Mesenchymal stem cell (in vitro differentiated cells and primary cell): ENCODE measurements around the gene LSP1.
"Not testable (repeated sequence)": the region's sequence is repeated elsewhere in the genome, so short reads cannot be mapped to it uniquely, and the experiment has no call there.

Experiments used
- DNase-seq: peaks from one replicate; pipeline ENCODE4 v3.0.0-alpha.2; 2013
- H2AFZ ChIP-seq: one replicate; pipeline ENCODE4 v1.6.1; 2013; ENCODE audit warnings: low read depth, mild to moderate bottlenecking, control low read depth, inconsistent platforms, low read length, moderate library complexity
- H2AK5ac ChIP-seq: 2 replicates; pipeline ENCODE4 v1.6.1; 2013; ENCODE audit warnings: low read length, moderate library complexity, mild to moderate bottlenecking, inconsistent platforms; ENCODE audit not compliant: severe bottlenecking
- H2BK120ac ChIP-seq: one replicate; pipeline ENCODE4 v1.6.1; 2013; ENCODE audit warnings: low read depth, mild to moderate bottlenecking, inconsistent platforms, low read length, moderate library complexity
- H2BK12ac ChIP-seq, 2 experiments: one replicate each; pipeline ENCODE4 v1.6.1; 2013; ENCODE audit warnings: inconsistent platforms in 2 of 2, low read length in 2 of 2, mild to moderate bottlenecking in 2 of 2, moderate library complexity in 2 of 2, control low read depth in 1 of 2
- H2BK15ac ChIP-seq: one replicate; pipeline ENCODE4 v1.6.1; 2013; ENCODE audit warnings: mild to moderate bottlenecking, low read depth, inconsistent platforms; ENCODE audit not compliant: poor library complexity, severe bottlenecking
- H2BK5ac ChIP-seq: 2 replicates; pipeline ENCODE4 v1.6.1; 2013; ENCODE audit warnings: low read depth, mild to moderate bottlenecking, low read length, control low read depth, inconsistent platforms; ENCODE audit not compliant: poor library complexity, severe bottlenecking
- H3K14ac ChIP-seq, 2 experiments: one replicate each; pipeline ENCODE4 v1.6.1; 2013; ENCODE audit warnings: inconsistent platforms in 2 of 2, low read length in 2 of 2, control low read depth in 1 of 2, mild to moderate bottlenecking in 1 of 2, moderate library complexity in 1 of 2
- H3K18ac ChIP-seq, 2 experiments: one replicate each; pipeline ENCODE4 v1.6.1; 2013; ENCODE audit warnings: inconsistent platforms in 2 of 2, low read length in 2 of 2, control low read depth in 1 of 2, low read depth in 1 of 2, mild to moderate bottlenecking in 1 of 2
- H3K23ac ChIP-seq, 2 experiments: one replicate each; pipeline ENCODE4 v1.6.1; 2013; ENCODE audit warnings: inconsistent platforms in 2 of 2, low read length in 2 of 2, mild to moderate bottlenecking in 2 of 2, moderate library complexity in 2 of 2, control low read depth in 1 of 2
- H3K27ac ChIP-seq: 2 replicates; pipeline ENCODE4 v1.5.1; 2013; ENCODE audit warnings: mild to moderate bottlenecking, moderate library complexity, low read length, control low read depth, inconsistent platforms; ENCODE audit not compliant: poor library complexity, severe bottlenecking
- H3K27me3 ChIP-seq, 2 experiments: 2 replicates each; pipeline versions ENCODE4 v1.6.1 to v1.7.0; 2013; ENCODE audit warnings: low read length in 2 of 2, mild to moderate bottlenecking in 2 of 2, moderate library complexity in 2 of 2, control low read depth in 1 of 2, inconsistent platforms in 1 of 2; ENCODE audit not compliant: control insufficient read depth in 1 of 2, insufficient read depth in 1 of 2
- H3K36me3 ChIP-seq, 2 experiments: 2 replicates each; pipeline versions ENCODE4 v1.6.1 to v1.7.0; 2013; ENCODE audit warnings: low read length in 2 of 2, control low read depth in 1 of 2, inconsistent platforms in 1 of 2, low read depth in 1 of 2, mild to moderate bottlenecking in 1 of 2; ENCODE audit not compliant: insufficient read depth in 2 of 2, control insufficient read depth in 1 of 2
- H3K4ac ChIP-seq, 2 experiments: one replicate each; pipeline ENCODE4 v1.6.1; 2013; ENCODE audit warnings: inconsistent platforms in 2 of 2, low read length in 2 of 2, mild to moderate bottlenecking in 2 of 2, moderate library complexity in 2 of 2, control low read depth in 1 of 2, low read depth in 1 of 2
- H3K4me1 ChIP-seq: 2 replicates; pipeline ENCODE4 v1.6.1; 2013; ENCODE audit warnings: low read depth, low read length, control low read depth; ENCODE audit not compliant: control insufficient read depth, insufficient read depth
- H3K4me2 ChIP-seq: 2 replicates; pipeline ENCODE4 v1.6.1; 2013; ENCODE audit warnings: low read length, mild to moderate bottlenecking, inconsistent platforms; ENCODE audit not compliant: poor library complexity, severe bottlenecking
- H3K4me3 ChIP-seq, 2 experiments: 2 replicates each; pipeline versions ENCODE4 v1.5.1 to v1.7.0; 2013; ENCODE audit warnings: low read length in 2 of 2, mild to moderate bottlenecking in 2 of 2, control low read depth in 1 of 2, low read depth in 1 of 2; ENCODE audit not compliant: insufficient read depth in 1 of 2
- H3K79me1 ChIP-seq: replicated peaks from 2 replicates; pipeline ENCODE4 v1.6.1; 2013; ENCODE audit warnings: mild to moderate bottlenecking, control low read depth, low read length, inconsistent platforms; ENCODE audit not compliant: poor library complexity, severe bottlenecking
- H3K9ac ChIP-seq: 2 replicates; pipeline ENCODE4 v1.7.0; 2013; ENCODE audit warnings: mild to moderate bottlenecking, low read length, moderate library complexity
- H3K9me3 ChIP-seq: 2 replicates; pipeline ENCODE4 v1.7.0; 2013; ENCODE audit warnings: mild to moderate bottlenecking, low read length; ENCODE audit not compliant: control insufficient read depth
- H4K8ac ChIP-seq: one replicate; pipeline ENCODE4 v1.6.1; 2013; ENCODE audit warnings: inconsistent platforms, mild to moderate bottlenecking, low read length, moderate library complexity
- H4K91ac ChIP-seq: one replicate; pipeline ENCODE4 v1.6.1; 2013; ENCODE audit warnings: mild to moderate bottlenecking, low read length, inconsistent platforms
- WGBS: methylation state at CpG from one replicate; pipeline ENCODE4 v1.1.7; 2013; ENCODE audit warnings: mixed read lengths; 5-methylcytosine and 5-hydroxymethylcytosine counted together

LSP1 gene

GRCh38 chr11:1813356-1813755 lies 39.5 kb upstream of the LSP1 start:
- H3K9me3 ChIP-seq: peaks cover 13% of the 10 kb centered on the region
- 87% methylated on average over 7 of the region's 9 CpGs for WGBS

GRCh38 chr11:1814691-1815090 lies 38.2 kb upstream of the LSP1 start:
- Histone ChIP-seq H2BK12ac (no peak overlapping the region), H3K18ac (no peak overlapping the region), H2BK120ac (no peak overlapping the region), H3K4me3 (no peak overlapping the region), H2BK15ac (no peak overlapping the region), H2BK5ac (no peak overlapping the region), H3K27me3 (peaks cover 0 to 42% of the 10 kb centered on the region in 2 experiments), H3K27ac (no peak overlapping the region), H2AK5ac (no peak overlapping the region), H3K9ac (no peak overlapping the region), H4K91ac (no peak overlapping the region), H4K8ac (no peak overlapping the region), H2AFZ (no peak overlapping the region), H3K4ac (no peak overlapping the region), H3K14ac (no peak overlapping the region), H3K9me3 (peaks cover 26% of the 10 kb centered on the region), H3K23ac (no peak overlapping the region), H3K36me3 (no peaks in the 10 kb centered on the region), H3K4me2 (no peak overlapping the region), H3K4me1 (no peaks in the 10 kb centered on the region), H3K79me1 (no peaks in the 10 kb centered on the region)
- WGBS: 90% methylated on average over 10 of the region's 10 CpGs
- DNase-seq: no peak

More at GRCh38 chr11:1813356-1813755, 39.5 kb upstream of the LSP1 start:
- not testable (repeated sequence) for H4K91ac ChIP-seq, H3K4me1 ChIP-seq, H2BK12ac ChIP-seq, DNase-seq, H3K79me1 ChIP-seq, H3K23ac ChIP-seq, H2AFZ ChIP-seq, H3K14ac ChIP-seq, H2BK120ac ChIP-seq, H4K8ac ChIP-seq, H3K18ac ChIP-seq, H3K9ac ChIP-seq, H2BK15ac ChIP-seq, H2BK5ac ChIP-seq, H3K36me3 ChIP-seq, H3K27ac ChIP-seq, H3K4me2 ChIP-seq, H3K4me3 ChIP-seq, H2AK5ac ChIP-seq, H3K4ac ChIP-seq
- peaks cover 0 to 50% of the 10 kb centered on the region in 2 experiments for H3K27me3 ChIP-seq

GRCh38 chr11:1815311-1815710 lies 37.6 kb upstream of the LSP1 start:
- Histone ChIP-seq H2BK120ac (no peak overlapping the region), H4K91ac (no peak overlapping the region), H3K4me3 (no peak overlapping the region), H3K79me1 (no peaks in the 10 kb centered on the region), H3K4me2 (no peak overlapping the region), H2BK12ac (no peak overlapping the region), H3K14ac (no peak overlapping the region), H3K18ac (no peak overlapping the region), H4K8ac (no peak overlapping the region), H3K36me3 (no peaks in the 10 kb centered on the region), H3K4me1 (peaks cover 2% of the 10 kb centered on the region), H2BK5ac (no peak overlapping the region), H3K27me3 (peaks cover 0 to 40% of the 10 kb centered on the region in 2 experiments), H3K23ac (no peak overlapping the region), H3K9me3 (peaks cover 29% of the 10 kb centered on the region), H2AFZ (no peak overlapping the region), H2AK5ac (no peak overlapping the region), H2BK15ac (no peak overlapping the region), H3K4ac (no peak overlapping the region), H3K9ac (no peak overlapping the region), H3K27ac (no peak overlapping the region)
- 94% methylated on average over 5 of the region's 8 CpGs for WGBS
- DNase-seq: no peak

GRCh38 chr11:1815751-1816150 lies 37.1 kb upstream of the LSP1 start:
- DNase-seq: no peak
- H3K79me1 ChIP-seq: no peaks in the 10 kb centered on the region
- H3K4me2 ChIP-seq: no peak overlapping the region
- no peak overlapping the region for H2BK15ac ChIP-seq
- H3K27ac ChIP-seq: no peak overlapping the region
- WGBS: 89% methylated on average over 7 of the region's 7 CpGs
- H2AK5ac ChIP-seq: no peak overlapping the region
- no peak overlapping the region for H3K23ac ChIP-seq
- no peak overlapping the region for H2BK12ac ChIP-seq
- H3K4ac ChIP-seq: no peak overlapping the region
- no peak overlapping the region for H3K18ac ChIP-seq
- no peak overlapping the region for H2BK5ac ChIP-seq
- H3K9ac ChIP-seq: no peak overlapping the region
- H3K14ac ChIP-seq: no peak overlapping the region
- peaks cover 0 to 36% of the 10 kb centered on the region in 2 experiments for H3K27me3 ChIP-seq
- no peaks in the 10 kb centered on the region for H3K36me3 ChIP-seq
- H3K4me3 ChIP-seq: no peak overlapping the region
- no peak overlapping the region for H4K8ac ChIP-seq
- no peak overlapping the region for H2BK120ac ChIP-seq
- peaks cover 4% of the 10 kb centered on the region for H3K4me1 ChIP-seq
- no peak overlapping the region for H2AFZ ChIP-seq
- no peak overlapping the region for H4K91ac ChIP-seq
- peaks cover 29% of the 10 kb centered on the region for H3K9me3 ChIP-seq
